Activated naive CD8-positive, alpha-beta T cell treated with anti-CD3 and anti-CD28 coated beads, Interleukin-2, amount 10 ng/mL, durations not matched to agents 7 days and 5 days (primary cell): ENCODE measurements around the gene SPN. TPM values are rescaled to one million over a fixed set of nuclear protein-coding genes. Genes with fewer than 3 reads are reported as not detected.
"Not testable (repeated sequence)": the region's sequence is repeated elsewhere in the genome, so short reads cannot be mapped to it uniquely, and the experiment has no call there.

ENCODE experiments used
- ATAC-seq: fragments of 150-1000 bp; cut with Tn5 transposase; one replicate; pipeline ENCODE4 v1.10.0; 2021; ENCODE audit warnings: low read depth, moderate library complexity
- POLR2A ChIA-PET: fragments of 350-600 bp; sonication (Branson Sonifier 250); formaldehyde crosslinking; loops from one replicate; lab custom pipeline; 2021; ENCODE audit warnings: antibody characterized with exemption; lab: Charles Lee
- DNase-seq: peaks from one replicate; pipeline ENCODE4 v3.0.0; 2021
- H3K27ac Mint-ChIP-seq: one replicate; pipeline ENCODE4 v1.8.0; 2022; ENCODE audit warnings: mild to moderate bottlenecking, mixed read lengths
- H3K27me3 Mint-ChIP-seq: one replicate; pipeline ENCODE4 v1.8.0; 2022; ENCODE audit warnings: mild to moderate bottlenecking, moderate library complexity, mixed read lengths
- H3K36me3 Mint-ChIP-seq: one replicate; pipeline ENCODE4 v1.8.0; 2021; ENCODE audit warnings: mild to moderate bottlenecking, mixed read lengths
- H3K4me1 Mint-ChIP-seq: one replicate; pipeline ENCODE4 v1.8.0; 2021; ENCODE audit warnings: mixed read lengths
- H3K4me3 Mint-ChIP-seq: one replicate; pipeline ENCODE4 v1.8.0; 2022; ENCODE audit warnings: mild to moderate bottlenecking, moderate library complexity, mixed read lengths
- H3K9me3 Mint-ChIP-seq: one replicate; pipeline ENCODE4 v1.8.0; 2021; ENCODE audit warnings: mixed read lengths
- total RNA-seq, 2 experiments: library from RNA; stranded (reverse); gene quantifications; one replicate each; pipeline ENCODE4 v1.2.3, GENCODE V29; 2021

SPN gene
- total RNA-seq, 2 experiments from 2014 or later, result 255 to 263 TPM

GRCh38 chr16:29631658-29632057 is 31.4 kb upstream of the SPN start:
- H3K4me3 Mint-ChIP-seq, POLR2A ChIA-PET, H3K9me3 Mint-ChIP-seq, ATAC-seq, H3K27me3 Mint-ChIP-seq, H3K27ac Mint-ChIP-seq, DNase-seq, H3K36me3 Mint-ChIP-seq: not testable (repeated sequence)
- peaks cover 18% of the 10 kb centered on the region for H3K4me1 Mint-ChIP-seq

DNA sequence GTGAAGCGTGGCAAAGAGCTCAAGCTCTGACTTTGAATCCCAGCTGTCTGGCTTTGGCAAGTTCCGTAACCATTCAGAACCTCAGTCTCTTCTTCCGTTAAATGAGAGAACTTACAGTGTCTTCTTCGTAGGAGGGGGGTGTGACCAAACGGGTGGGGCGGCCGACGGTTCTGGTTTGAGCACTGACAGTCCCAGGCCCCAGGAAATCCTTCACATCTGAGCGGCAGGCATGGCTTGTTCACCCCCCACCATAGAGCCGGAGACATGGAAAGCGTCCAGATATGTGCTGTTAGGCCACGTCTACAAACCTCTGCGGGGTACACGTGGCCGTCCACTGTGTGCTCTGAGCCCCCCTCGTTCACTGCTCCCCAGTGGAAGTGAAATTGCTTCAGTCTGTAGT is 27.1 kb upstream of the SPN start:
- H3K27me3 Mint-ChIP-seq, H3K36me3 Mint-ChIP-seq, DNase-seq, ATAC-seq, H3K4me3 Mint-ChIP-seq, H3K27ac Mint-ChIP-seq, H3K9me3 Mint-ChIP-seq, POLR2A ChIA-PET: not testable (repeated sequence)
- peaks cover 10% of the 10 kb centered on the region for H3K4me1 Mint-ChIP-seq

- ATAC-seq, POLR2A ChIA-PET, H3K27ac Mint-ChIP-seq, H3K4me3 Mint-ChIP-seq, H3K27me3 Mint-ChIP-seq, DNase-seq, H3K36me3 Mint-ChIP-seq, H3K9me3 Mint-ChIP-seq: not testable (repeated sequence)
- H3K4me1 Mint-ChIP-seq, result peaks cover 14% of the 10 kb centered on the region
Measured at GRCh38 chr16:29636368-29636767, 26.7 kb upstream of the SPN start.

GRCh38 chr16:29638751-29639150 is 24.3 kb upstream of the SPN start:
- H3K4me3 Mint-ChIP-seq, DNase-seq, H3K27ac Mint-ChIP-seq, H3K36me3 Mint-ChIP-seq, H3K9me3 Mint-ChIP-seq, POLR2A ChIA-PET, ATAC-seq, H3K27me3 Mint-ChIP-seq: not testable (repeated sequence)
- peaks cover 24% of the 10 kb centered on the region for H3K4me1 Mint-ChIP-seq

DNA sequence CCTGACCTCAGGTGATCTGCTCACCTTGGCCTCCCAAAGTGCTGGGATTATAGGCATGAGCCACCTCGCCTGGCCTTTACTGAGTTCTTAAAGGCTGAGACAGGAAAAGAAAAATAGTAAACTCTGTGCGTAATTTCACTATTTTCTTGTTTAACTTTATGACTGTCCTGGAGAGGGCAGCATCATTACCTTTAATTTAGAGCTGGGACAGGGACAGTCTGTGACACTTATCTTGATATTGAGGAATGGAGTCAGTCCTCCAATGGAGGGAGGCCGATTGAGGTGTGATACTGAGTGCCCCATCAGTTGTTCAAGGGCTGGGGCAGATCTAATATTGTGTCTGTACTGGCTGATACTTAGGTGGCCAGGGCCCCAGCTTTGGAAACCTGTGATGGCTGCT is 21.5 kb upstream of the SPN start:
- Mint-ChIP-seq H3K4me1 (peaks cover 36% of the 10 kb centered on the region), H3K36me3 (no peaks in the 10 kb centered on the region), H3K9me3 (peaks cover 1% of the 10 kb centered on the region), H3K27me3 (no peaks in the 10 kb centered on the region), H3K4me3 (peak overlapping the region; percentile 71), H3K27ac (peak overlapping the region; percentile 78)
- DNase-seq (no peak), ATAC-seq (peak; percentile 50)
- POLR2A ChIA-PET, result interaction anchor here (0.7 to 1.3 kb wide), 3 partner anchors 22 to 60 kb away, joined by 4 to 6 read pairs (median 5); partner anchors contain the start of gene SPN

GRCh38 chr16:29643596-29643995 is 19.5 kb upstream of the SPN start:
- Mint-ChIP-seq H3K4me3 (no peak overlapping the region), H3K4me1 (peaks cover 36% of the 10 kb centered on the region), H3K36me3 (no peaks in the 10 kb centered on the region), H3K27ac (no peak overlapping the region), H3K9me3 (peaks cover 1% of the 10 kb centered on the region), H3K27me3 (no peaks in the 10 kb centered on the region)
- ATAC-seq (no peak), DNase-seq (no peak)
- POLR2A ChIA-PET, result interaction anchor here (0.7 kb wide), 1 partner anchor 147 kb away, joined by 4 read pairs; no protein-coding TSS in a partner anchor

- Mint-ChIP-seq H3K4me1 (peaks cover 36% of the 10 kb centered on the region), H3K4me3 (no peak overlapping the region), H3K36me3 (no peaks in the 10 kb centered on the region), H3K27ac (no peak overlapping the region), H3K27me3 (no peaks in the 10 kb centered on the region), H3K9me3 (peaks cover 1% of the 10 kb centered on the region)
- DNase-seq (no peak), ATAC-seq (no peak)
- POLR2A ChIA-PET, result interaction anchor here (0.7 kb wide), 2 partner anchors 146 to 657 kb away, joined by 4 read pairs; no protein-coding TSS in a partner anchor
Measured at GRCh38 chr16:29644338-29644857, 18.6 kb upstream of the SPN start.

GRCh38 chr16:29644973-29645693 is 17.9 kb upstream of the SPN start:
- Mint-ChIP-seq H3K4me1 (peaks cover 42% of the 10 kb centered on the region), H3K4me3 (no peak overlapping the region), H3K27ac (no peak overlapping the region), H3K36me3 (no peaks in the 10 kb centered on the region), H3K27me3 (no peaks in the 10 kb centered on the region), H3K9me3 (peaks cover 1% of the 10 kb centered on the region)
- ATAC-seq (no peak), DNase-seq (no peak)
- POLR2A ChIA-PET, result interaction anchor here (1.4 to 1.6 kb wide), 2 partner anchors 16 to 22 kb away, joined by 4 read pairs; no protein-coding TSS in a partner anchor

DNA sequence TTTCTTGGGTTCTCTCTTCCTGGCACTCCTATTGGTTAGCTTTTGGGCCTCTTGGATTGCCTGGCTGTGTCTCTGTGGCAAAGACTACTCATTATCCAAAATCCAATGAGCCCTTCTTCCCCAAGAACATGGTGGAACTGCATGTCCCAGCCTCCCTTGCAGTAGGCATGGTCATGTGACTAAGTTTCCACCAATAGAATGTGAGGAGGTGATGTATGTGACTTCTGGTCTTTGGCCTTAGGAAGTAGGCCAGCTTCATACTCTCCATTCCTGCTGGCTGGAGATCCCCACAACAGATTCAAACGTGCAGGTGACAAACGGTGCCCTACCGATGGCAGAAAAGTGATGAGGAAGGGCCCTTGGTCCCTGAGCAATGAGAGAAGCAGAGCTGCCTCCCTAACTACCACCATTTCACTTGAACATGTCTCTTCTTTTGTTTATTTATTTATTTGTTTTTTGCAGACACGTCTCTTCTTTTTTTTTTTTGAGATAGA is 17.3 kb upstream of the SPN start:
- POLR2A ChIA-PET, result interaction anchor here (1.4 to 1.6 kb wide), 2 partner anchors 16 to 21 kb away, joined by 4 read pairs; no protein-coding TSS in a partner anchor
- DNase-seq (no peak), ATAC-seq (no peak)
- H3K27me3 Mint-ChIP-seq, result no peaks in the 10 kb centered on the region
- H3K9me3 Mint-ChIP-seq, result peaks cover 1% of the 10 kb centered on the region
- H3K4me3 Mint-ChIP-seq, result no peak overlapping the region
- H3K4me1 Mint-ChIP-seq, result peaks cover 42% of the 10 kb centered on the region
- peak overlapping the region; percentile 80 for H3K27ac Mint-ChIP-seq
- H3K36me3 Mint-ChIP-seq, result no peaks in the 10 kb centered on the region

GRCh38 chr16:29646947-29647346 is 16.1 kb upstream of the SPN start:
- ATAC-seq (no peak), DNase-seq (no peak)
- peaks cover 1% of the 10 kb centered on the region for H3K9me3 Mint-ChIP-seq
- POLR2A ChIA-PET, result no interaction called here
- peaks cover 32% of the 10 kb centered on the region for H3K4me1 Mint-ChIP-seq
- H3K27me3 Mint-ChIP-seq, result no peaks in the 10 kb centered on the region
- no peaks in the 10 kb centered on the region for H3K36me3 Mint-ChIP-seq
- no peak overlapping the region for H3K27ac Mint-ChIP-seq
- H3K4me3 Mint-ChIP-seq, result no peak overlapping the region

- DNase-seq (no peak), ATAC-seq (peak; percentile 12)
- peak overlapping the region; percentile 85 for H3K27ac Mint-ChIP-seq
- no peaks in the 10 kb centered on the region for H3K27me3 Mint-ChIP-seq
- H3K4me1 Mint-ChIP-seq, result peaks cover 24% of the 10 kb centered on the region
- H3K9me3 Mint-ChIP-seq, result peaks cover 1% of the 10 kb centered on the region
- POLR2A ChIA-PET, result interaction anchor here (0.9 to 3.5 kb wide), 2 partner anchors 14 to 49 kb away, joined by 6 to 22 read pairs; partner anchors contain the start of gene SPN
- H3K36me3 Mint-ChIP-seq, result no peaks in the 10 kb centered on the region
- peak overlapping the region; percentile 65 for H3K4me3 Mint-ChIP-seq
Measured at GRCh38 chr16:29649588-29650494, 13.2 kb upstream of the SPN start.

GRCh38 chr16:29650771-29651170 is 12.3 kb upstream of the SPN start:
- peak overlapping the region; percentile 60 for H3K27ac Mint-ChIP-seq
- DNase-seq, result no peak
- POLR2A ChIA-PET, result interaction anchor here (1.1 to 3.5 kb wide), 2 partner anchors 13 to 37 kb away, joined by 3 to 22 read pairs; partner anchors contain the start of gene SPN
- H3K36me3 Mint-ChIP-seq, result no peaks in the 10 kb centered on the region
- H3K27me3 Mint-ChIP-seq, result no peaks in the 10 kb centered on the region
- H3K9me3 Mint-ChIP-seq, result peaks cover under 1% of the 10 kb centered on the region
- ATAC-seq, result no peak
- H3K4me1 Mint-ChIP-seq, result peaks cover 14% of the 10 kb centered on the region
- H3K4me3 Mint-ChIP-seq, result peak overlapping the region; percentile 45
